Tibial nerve (tissue), 4 donors: ENCODE results near the gene DNAI2.

Source experiments
- CTCF ChIP-seq, 5 experiments: fragments of 200-600 bp in 3 of 5; fragments of 450-650 bp in 2 of 5; sonication (generic) in 3 of 5; IDR thresholded peaks; one replicate each; pipeline ENCODE4 v1.5.1; 2016 to 2019; ENCODE audit warnings: antibody characterized with exemption in 5 of 5, mild to moderate bottlenecking in 3 of 5, moderate library complexity in 2 of 5
- EP300 ChIP-seq, 2 donors: sonication (generic); formaldehyde crosslinking; IDR thresholded peaks; one replicate each; pipeline ENCODE4 v1.6.1; 2017; ENCODE audit warnings: antibody characterized with exemption in 2 of 2, mild to moderate bottlenecking in 1 of 2
- POLR2A ChIP-seq, 2 donors: fragments of 450-650 bp; IDR thresholded peaks; one replicate each; pipeline ENCODE4 v1.6.1; 2017; ENCODE audit warnings: antibody characterized with exemption in 2 of 2, mild to moderate bottlenecking in 2 of 2, moderate library complexity in 2 of 2

- TF ChIP-seq CTCF (IDR thresholded peaks at IDR 0.05): no peak
- TF ChIP-seq POLR2A (IDR thresholded peaks at IDR 0.05): no peak
- peak in 1 of 2 donors; percentile 78 for TF ChIP-seq EP300 (IDR thresholded peaks at IDR 0.05)
These were observed 32.6 kb upstream of the DNAI2 start for GRCh38 chr17:74241431-74241830.
